Measurements from ENCODE around the gene LPIN3. TPM values are rescaled to one million over a fixed set of nuclear protein-coding genes. Genes with fewer than 3 reads are reported as not detected.

LPIN3 gene
- total RNA-seq (ENCODE audit: low replicate concordance), result 17.5 and 31.6 TPM in 2 replicates
- long read RNA-seq, partial matches to known transcripts, result 2 of 5 reads
- long read RNA-seq, other reads (novel, unspliced or antisense), result 2 of 5 reads

DNA sequence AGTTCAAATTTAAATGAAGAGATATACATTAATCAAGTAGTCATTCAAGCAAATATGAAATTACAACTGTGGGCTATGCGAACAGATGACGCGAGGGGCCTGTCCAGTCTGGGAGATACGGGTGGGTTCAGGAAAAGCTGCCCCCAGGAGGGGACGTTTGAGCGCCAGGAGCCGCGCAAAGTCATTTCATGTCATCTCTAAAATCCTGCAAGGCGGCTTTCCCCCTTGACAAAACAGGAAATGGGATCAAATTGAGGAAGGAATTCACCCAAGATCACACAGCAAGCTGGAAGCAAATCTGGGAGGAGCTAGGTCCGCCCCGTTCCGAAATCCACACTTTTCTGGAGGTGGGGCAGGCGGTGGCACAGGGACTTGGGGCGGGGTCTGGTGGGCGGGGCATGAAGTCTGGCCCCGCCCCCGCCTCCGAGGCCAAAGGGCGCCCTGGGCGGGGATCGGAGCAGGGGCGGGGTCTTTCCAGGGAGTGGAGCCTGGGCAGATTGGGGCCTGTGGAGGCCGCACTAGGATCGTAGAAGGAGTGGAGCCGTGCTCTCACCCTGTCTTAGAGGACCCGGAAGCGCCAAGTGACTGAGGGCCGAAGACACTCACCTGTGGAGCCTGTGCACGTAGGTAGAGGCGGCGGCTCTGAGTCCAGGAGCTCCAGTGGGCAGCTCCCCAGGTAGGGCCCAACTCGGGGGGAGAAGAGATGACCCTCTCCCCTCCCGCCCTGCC is at the start of gene LPIN3:
Gene LPIN3, plus strand, starts transcription at position 495 of the 729 bp plus-strand sequence. CDS start 4,983 bp downstream, outside the sequence.
- peak within 1 kb of the TSS; percentile 99 for H3K27ac Mint-ChIP-seq
- no peaks in the 10 kb centered on the region for H3K9me3 Mint-ChIP-seq
- no peaks in the 10 kb centered on the region for H3K36me3 Mint-ChIP-seq
- H3K4me3 Mint-ChIP-seq, result peak within 1 kb of the TSS; percentile 91
- H3K4me1 Mint-ChIP-seq (ENCODE audit: unreplicated experiment), result peaks cover 15% of the 10 kb centered on the region
- no peaks in the 10 kb centered on the region for H3K27me3 Mint-ChIP-seq
- no peak for TF ChIP-seq CTCF (conservative IDR thresholded peaks at IDR 0.05)
- peak; percentile 85 for DNase-seq (ENCODE audit: extremely low spot score, unreplicated experiment)

GRCh38 chr20:41293269-41294037 is 47.2 kb upstream of the LPIN3 start:
- Mint-ChIP-seq H3K27me3 (no peaks in the 10 kb centered on the region), H3K4me3 (no peak overlapping the region), H3K36me3 (no peaks in the 10 kb centered on the region), H3K4me1 (ENCODE audit: unreplicated experiment) (peaks cover 13% of the 10 kb centered on the region), H3K27ac (no peak overlapping the region), H3K9me3 (no peaks in the 10 kb centered on the region)
- no peak for DNase-seq (ENCODE audit: extremely low spot score, unreplicated experiment)
- no peak for TF ChIP-seq CTCF (conservative IDR thresholded peaks at IDR 0.05)

DNA sequence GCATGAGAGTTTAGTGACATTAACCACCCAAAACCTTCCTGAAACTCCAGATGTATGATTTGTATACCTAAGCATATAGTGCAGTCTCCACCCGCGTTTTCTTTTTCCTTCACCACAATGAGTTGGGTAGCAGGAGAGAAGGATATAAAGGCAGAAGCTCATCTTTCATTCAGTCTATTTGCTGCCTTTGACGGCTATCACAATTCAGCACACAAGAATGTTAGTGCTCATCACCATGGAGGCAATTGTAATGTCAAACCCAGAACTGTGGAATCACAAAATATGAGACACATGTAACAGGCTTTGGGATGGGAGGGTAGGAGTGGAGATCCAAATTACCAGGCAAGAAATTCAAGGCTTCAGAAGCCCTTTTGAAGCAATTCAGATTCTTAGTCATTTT is 40.7 kb upstream of the LPIN3 start:
- no peaks in the 10 kb centered on the region for H3K27me3 Mint-ChIP-seq
- H3K4me3 Mint-ChIP-seq, result no peak overlapping the region
- no peaks in the 10 kb centered on the region for H3K9me3 Mint-ChIP-seq
- H3K4me1 Mint-ChIP-seq (ENCODE audit: unreplicated experiment), result no peaks in the 10 kb centered on the region
- DNase-seq (ENCODE audit: extremely low spot score, unreplicated experiment), result no peak
- TF ChIP-seq CTCF (conservative IDR thresholded peaks at IDR 0.05), result no peak
- H3K36me3 Mint-ChIP-seq, result no peaks in the 10 kb centered on the region
- no peak overlapping the region for H3K27ac Mint-ChIP-seq

DNA sequence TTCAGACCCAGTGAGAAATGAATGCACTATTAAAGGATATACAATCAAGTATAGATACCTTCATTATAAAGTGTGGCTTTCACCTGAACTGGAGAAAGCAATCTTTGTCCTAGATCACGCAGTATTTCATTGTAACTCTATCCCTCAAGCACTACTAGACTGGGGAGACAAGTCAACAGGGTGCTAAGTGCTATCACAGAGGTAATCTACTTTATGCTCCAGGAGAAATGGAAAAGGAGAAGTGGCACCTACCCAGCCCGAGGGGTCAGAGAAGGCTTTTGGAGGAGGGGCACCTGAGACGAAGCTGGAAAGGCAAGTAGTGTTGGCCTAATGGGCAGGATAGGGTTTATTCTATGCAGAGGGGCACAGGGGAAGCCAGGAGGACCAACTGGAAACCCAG is 40.2 kb upstream of the LPIN3 start:
- Mint-ChIP-seq H3K4me1 (ENCODE audit: unreplicated experiment) (no peaks in the 10 kb centered on the region), H3K9me3 (no peaks in the 10 kb centered on the region), H3K27ac (no peak overlapping the region), H3K4me3 (no peak overlapping the region), H3K27me3 (no peaks in the 10 kb centered on the region), H3K36me3 (no peaks in the 10 kb centered on the region)
- no peak for TF ChIP-seq CTCF (conservative IDR thresholded peaks at IDR 0.05)
- DNase-seq (ENCODE audit: extremely low spot score, unreplicated experiment), result no peak

GRCh38 chr20:41300886-41301285 is 39.7 kb upstream of the LPIN3 start:
- Mint-ChIP-seq H3K4me3 (no peak overlapping the region), H3K4me1 (ENCODE audit: unreplicated experiment) (no peaks in the 10 kb centered on the region), H3K36me3 (no peaks in the 10 kb centered on the region), H3K27ac (no peak overlapping the region), H3K9me3 (no peaks in the 10 kb centered on the region), H3K27me3 (no peaks in the 10 kb centered on the region)
- DNase-seq (ENCODE audit: extremely low spot score, unreplicated experiment), result no peak
- TF ChIP-seq CTCF (conservative IDR thresholded peaks at IDR 0.05), result no peak

Measured in type B pancreatic cell (in vitro differentiated cells).